Urinary bladder (tissue), 4 donors: Measurements from ENCODE around the gene CEND1. TPM values are rescaled to one million over a fixed set of nuclear protein-coding genes. Genes with fewer than 3 reads are reported as not detected.

Experiments
- DNase-seq: peaks from one replicate; pipeline ENCODE4 v3.0.0-alpha.2; 2015; ENCODE audit errors: extremely low spot score
- H3K27ac ChIP-seq: one replicate; pipeline ENCODE4 v1.5.1; 2013; ENCODE audit warnings: low read depth, mild to moderate bottlenecking, moderate library complexity
- H3K36me3 ChIP-seq: one replicate; pipeline ENCODE4 v1.6.1; 2013; ENCODE audit warnings: mild to moderate bottlenecking, moderate library complexity; ENCODE audit not compliant: insufficient read depth
- H3K4me1 ChIP-seq: one replicate; pipeline ENCODE4 v1.6.1; 2013; ENCODE audit warnings: mild to moderate bottlenecking, moderate library complexity; ENCODE audit not compliant: insufficient read depth
- H3K4me3 ChIP-seq: one replicate; pipeline ENCODE4 v1.5.1; 2013; ENCODE audit warnings: low read depth, low read length
- WGBS: extraction: QIAGEN DNeasy Blood & Tissue Kit; methylation state at CpG from one replicate; pipeline ENCODE4 v1.1.7; 2013; 5-methylcytosine and 5-hydroxymethylcytosine counted together
- polyA plus RNA-seq: library from polyadenylated mRNA; stranded (reverse); fragments of 200-250 nt; gene quantifications from one replicate; pipeline ENCODE4 v1.2.3, GENCODE V29; 2013
- total RNA-seq: library from RNA; depleted of rRNA; stranded (reverse); fragments of >200 nt; gene quantifications from one replicate; pipeline ENCODE4 v1.2.3, GENCODE V29; 2014
- donor health status: healthy with polysubstance abuse.
- donor health status: healthy.

The CEND1 gene
- total and polyA plus RNA-seq, 2 donors = 1.4 TPM; not detected in 1

- no peak for DNase-seq
- Histone ChIP-seq H3K4me1 (no peaks in the 10 kb centered on the region), H3K4me3 (no peak overlapping the region), H3K36me3 (peaks cover 10% of the 10 kb centered on the region), H3K27ac (no peak overlapping the region)
- 75% methylated on average over 11 of the region's 11 CpGs for WGBS
Measured at GRCh38 chr11:766106-766935, 23.6 kb downstream of the CEND1 start.

DNA sequence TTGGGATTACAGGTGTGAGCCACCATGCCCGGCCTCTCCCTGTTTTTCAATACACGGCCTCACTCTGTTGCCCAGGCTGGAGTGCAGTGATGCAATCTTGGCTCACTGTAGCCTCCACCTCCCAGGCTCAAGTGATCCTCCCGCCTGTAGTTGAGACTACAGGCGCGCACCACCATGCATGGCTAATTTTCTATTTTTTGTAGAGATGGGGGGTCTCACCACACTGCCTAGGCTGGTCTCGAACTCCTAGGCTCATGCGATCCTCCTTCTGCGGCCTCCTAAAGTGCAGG, 24.1 kb downstream of the CEND1 start:
- 96% methylated on average over 8 of the region's 8 CpGs for WGBS
- Histone ChIP-seq H3K36me3 (peaks cover 10% of the 10 kb centered on the region), H3K4me1 (no peaks in the 10 kb centered on the region), H3K27ac (no peak overlapping the region), H3K4me3 (no peak overlapping the region)
- no peak for DNase-seq

DNA sequence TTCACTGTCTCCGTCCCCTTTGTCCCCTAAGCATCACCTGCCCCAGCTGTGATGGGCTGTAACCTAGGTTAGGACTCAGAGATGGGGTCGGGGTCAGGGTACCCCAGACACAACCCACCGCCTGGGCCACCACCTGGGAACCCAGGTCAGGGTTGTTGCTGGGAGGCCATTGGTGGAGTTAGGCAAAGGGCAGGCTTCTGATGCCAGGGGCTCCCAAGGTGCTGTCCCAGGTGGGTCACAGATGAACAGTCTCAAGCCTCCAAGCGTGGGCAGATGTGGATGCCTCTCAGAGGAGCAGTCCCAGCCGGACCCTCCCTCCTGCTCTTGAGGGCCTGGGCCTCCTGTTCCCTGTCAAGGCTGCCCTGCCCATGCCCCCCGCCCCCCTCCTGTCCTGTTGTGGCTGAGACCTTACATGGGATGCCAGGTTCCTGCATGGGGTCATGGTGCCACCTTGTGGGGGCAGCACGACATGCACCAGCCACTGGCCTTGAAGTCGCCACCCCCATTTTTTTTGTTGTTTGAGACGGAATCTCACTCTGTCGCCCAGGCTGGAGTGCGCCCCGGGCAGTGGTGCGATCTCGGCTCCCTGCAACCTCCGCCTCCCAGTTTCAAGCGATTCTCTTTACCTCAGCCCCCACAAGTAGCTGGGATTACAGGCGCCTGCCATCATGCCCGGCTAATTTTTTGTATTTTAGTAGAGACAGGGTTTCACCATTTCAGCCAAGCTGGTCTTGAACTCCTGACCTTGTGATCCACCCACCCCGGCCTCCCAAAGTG, 24.7 kb downstream of the CEND1 start:
- Histone ChIP-seq H3K4me3 (no peak overlapping the region), H3K27ac (no peak overlapping the region), H3K36me3 (peaks cover 8% of the 10 kb centered on the region), H3K4me1 (no peaks in the 10 kb centered on the region)
- 77% methylated on average over 19 of the region's 19 CpGs for WGBS
- DNase-seq = no peak

DNA sequence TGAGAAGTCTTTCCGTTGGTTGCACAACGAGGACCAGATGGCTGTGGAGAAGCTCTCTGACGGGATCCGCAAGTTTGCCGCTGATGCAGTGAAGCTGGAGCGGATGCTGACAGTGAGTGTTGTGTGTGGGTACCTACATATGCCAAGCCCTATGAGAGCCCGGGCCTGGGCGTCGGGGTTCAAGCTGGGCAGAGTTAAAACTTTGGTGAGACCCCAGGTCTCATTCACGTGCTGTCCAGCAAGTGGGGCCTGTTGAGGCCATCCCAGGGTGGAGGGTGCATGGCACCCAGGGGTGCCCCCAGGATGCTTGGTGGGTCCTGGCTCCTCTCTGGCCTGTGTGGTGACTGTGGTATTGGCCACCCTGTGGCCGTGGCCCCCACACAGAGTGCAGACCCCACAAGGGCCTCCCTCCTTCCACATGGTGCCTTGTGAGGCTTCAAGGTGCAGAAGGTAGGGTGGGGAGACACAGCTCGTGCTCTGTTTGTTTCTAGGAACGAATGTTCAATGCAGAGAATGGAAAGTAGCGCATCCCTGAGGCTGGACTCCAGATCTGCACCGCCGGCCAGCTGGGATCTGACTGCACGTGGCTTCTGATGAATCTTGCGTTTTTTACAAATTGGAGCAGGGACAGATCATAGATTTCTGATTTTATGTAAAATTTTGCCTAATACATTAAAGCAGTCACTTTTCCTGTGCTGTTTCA, 25.4 kb downstream of the CEND1 start:
- no peak for DNase-seq
- Histone ChIP-seq H3K27ac (no peak overlapping the region), H3K4me3 (no peak overlapping the region), H3K36me3 (peaks cover 7% of the 10 kb centered on the region), H3K4me1 (no peaks in the 10 kb centered on the region)
- 79% methylated on average over 18 of the region's 18 CpGs for WGBS

- 89% methylated on average over 22 of the region's 22 CpGs for WGBS
- Histone ChIP-seq H3K4me3 (no peak overlapping the region), H3K27ac (no peak overlapping the region), H3K4me1 (no peaks in the 10 kb centered on the region), H3K36me3 (peaks cover 7% of the 10 kb centered on the region)
- DNase-seq = no peak
Measured at GRCh38 chr11:763549-764321, 26.2 kb downstream of the CEND1 start.

- Histone ChIP-seq H3K27ac (no peak overlapping the region), H3K36me3 (peaks cover 7% of the 10 kb centered on the region), H3K4me3 (no peak overlapping the region), H3K4me1 (no peaks in the 10 kb centered on the region)
- WGBS = 56% methylated on average over 24 of the region's 24 CpGs
- DNase-seq = no peak
Measured at GRCh38 chr11:763073-763463, 26.8 kb downstream of the CEND1 start.

- no peak overlapping the region for H3K27ac ChIP-seq
- no peaks in the 10 kb centered on the region for H3K4me1 ChIP-seq
- no peak overlapping the region for H3K4me3 ChIP-seq
- H3K36me3 ChIP-seq = peaks cover 7% of the 10 kb centered on the region
- no peak for DNase-seq
- WGBS = 60% methylated on average over 10 of the region's 10 CpGs
Measured at GRCh38 chr11:762421-763072, 27.3 kb downstream of the CEND1 start.

DNA sequence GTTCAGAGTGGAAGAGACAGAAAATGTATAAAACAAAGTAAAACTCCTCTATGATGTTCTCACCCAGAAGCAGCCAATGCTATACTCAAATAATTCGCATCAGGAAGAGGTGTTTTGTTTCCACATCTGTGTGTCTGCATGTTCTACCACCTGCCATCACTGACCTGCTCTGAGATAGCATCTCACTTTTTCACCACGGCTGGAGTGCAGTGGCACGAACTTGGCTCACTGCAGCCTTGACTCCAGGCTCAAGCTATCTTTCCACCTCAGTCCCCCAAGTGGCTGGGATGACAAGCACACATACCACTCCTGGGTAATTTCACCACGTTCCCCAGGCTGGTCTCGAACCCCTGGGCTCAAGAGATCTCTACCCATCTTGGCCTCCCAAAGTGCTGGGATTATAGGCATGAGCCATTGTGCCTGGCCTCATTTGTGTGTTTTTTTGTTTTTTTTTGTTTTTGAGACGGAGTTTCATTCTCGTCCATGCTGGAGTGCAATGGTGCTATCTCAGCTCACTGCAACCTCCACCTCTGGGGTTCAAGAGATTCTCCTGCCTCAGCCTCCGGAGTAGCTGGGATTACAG, 28.3 kb downstream of the CEND1 start:
- no peak overlapping the region for H3K4me3 ChIP-seq
- no peak for DNase-seq
- 87% methylated on average over 8 of the region's 8 CpGs for WGBS
- H3K36me3 ChIP-seq = peaks cover 7% of the 10 kb centered on the region
- no peak overlapping the region for H3K27ac ChIP-seq
- no peaks in the 10 kb centered on the region for H3K4me1 ChIP-seq

DNA sequence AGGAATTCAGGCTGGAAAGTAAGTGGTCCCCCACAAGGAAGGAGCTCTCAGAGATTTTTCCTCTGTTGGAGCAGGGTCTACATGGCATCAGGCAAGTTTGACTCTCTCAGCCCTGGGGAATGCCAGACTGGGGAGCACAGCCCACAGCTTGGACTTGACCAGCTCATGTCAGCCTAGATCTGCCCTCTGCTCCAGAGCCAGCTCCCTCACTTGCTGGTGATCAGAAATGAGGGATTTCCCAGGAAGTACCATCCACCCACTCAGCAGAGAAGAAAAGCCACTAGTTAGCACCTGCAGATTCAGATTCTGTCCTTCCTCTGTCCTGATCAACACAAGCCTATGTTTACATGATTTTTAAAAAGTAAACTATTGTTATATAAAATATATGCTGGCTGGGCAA, 29.7 kb downstream of the CEND1 start:
- Histone ChIP-seq H3K4me3 (no peak overlapping the region), H3K36me3 (peaks cover 4% of the 10 kb centered on the region), H3K4me1 (no peaks in the 10 kb centered on the region), H3K27ac (no peak overlapping the region)
- DNase-seq = no peak

DNA sequence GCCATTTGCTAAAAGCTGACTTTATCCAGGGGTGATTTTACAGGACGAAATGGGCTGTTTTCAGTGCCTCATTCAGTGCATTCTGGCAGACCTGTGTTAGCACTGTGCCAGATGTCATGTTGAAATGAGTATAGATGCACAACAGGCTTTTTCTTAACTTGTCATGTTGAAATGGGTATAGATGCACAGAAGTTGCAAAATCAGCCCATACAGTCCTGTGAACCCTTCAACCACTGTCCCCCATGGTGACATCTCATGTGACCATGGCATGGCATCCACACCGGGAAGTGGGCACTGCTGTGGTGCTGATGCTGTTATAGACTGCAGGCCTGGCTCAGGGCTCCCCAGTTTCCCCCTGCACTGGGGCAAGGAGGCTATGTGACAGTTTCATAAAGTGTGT, 40.2 kb downstream of the CEND1 start:
- Histone ChIP-seq H3K4me3 (no peak overlapping the region), H3K4me1 (no peaks in the 10 kb centered on the region), H3K27ac (no peak overlapping the region), H3K36me3 (no peaks in the 10 kb centered on the region)
- WGBS = 75% methylated on average over 2 of the region's 2 CpGs
- DNase-seq = no peak

- WGBS = 9% methylated on average over 18 of the region's 18 CpGs
- no peaks in the 10 kb centered on the region for H3K36me3 ChIP-seq
- H3K27ac ChIP-seq = no peak overlapping the region
- H3K4me1 ChIP-seq = no peaks in the 10 kb centered on the region
- no peak for DNase-seq
- peak overlapping the region; percentile 88 for H3K4me3 ChIP-seq
Measured at GRCh38 chr11:748007-748359, 41.9 kb downstream of the CEND1 start.

GRCh38 chr11:747158-748006, 42.5 kb downstream of the CEND1 start, which contains the start of gene TALDO1:
TALDO1 (plus strand) TSS chr11:747464; CDS start chr11:747482, 18 bp downstream.
- no peaks in the 10 kb centered on the region for H3K4me1 ChIP-seq
- no peaks in the 10 kb centered on the region for H3K36me3 ChIP-seq
- no peak for DNase-seq
- WGBS = under 1% methylated on average over 112 of the region's 112 CpGs
- peak within 1 kb of the TSS; percentile 88 for H3K4me3 ChIP-seq
- peak within 1 kb of the TSS; percentile 63 for H3K27ac ChIP-seq
